GM12878 (cell line): Measurements from ENCODE around the gene RECQL5. TPM values are rescaled to one million over a fixed set of nuclear protein-coding genes. Genes with fewer than 3 reads are reported as not detected.

Experiments
- ATAC-seq: fragments of 200-7000 bp; cut with Tn5 transposase; 3 replicates; pipeline ENCODE4 v1.9.1; 2020; ENCODE audit warnings: mild to moderate bottlenecking, moderate library complexity
- BruUV-seq: library from RNA; stranded (reverse); fragments of 400-500 nt; replicated peaks from 2 replicates; lab custom pipeline; 2021; lab: Mats Ljungman, UMichigan
- CTCF ChIA-PET: fragments of 300-600 bp; sonication (Branson Sonifier 250); formaldehyde crosslinking; extraction: SDS; loops from one replicate; lab custom pipeline; 2021; ENCODE audit warnings: inconsistent platforms; lab: Yijun Ruan, JAX
- POLR2A ChIA-PET: fragments of 350-600 bp; formaldehyde crosslinking; extraction: SDS; loops from one replicate; lab custom pipeline; 2021; ENCODE audit warnings: inconsistent platforms; lab: Charles Lee
- RAD21 ChIA-PET: fragments of 300-600 bp; sonication (Branson Sonifier 250); formaldehyde crosslinking; loops from one replicate; lab custom pipeline; 2023; ENCODE audit warnings: antibody characterized with exemption; ENCODE audit not compliant: unreplicated experiment; lab: Charles Lee
- SMC1A ChIA-PET: fragments of 300-600 bp; sonication (Branson Sonifier 250); formaldehyde crosslinking; loops from one replicate; lab custom pipeline; 2023; ENCODE audit not compliant: unreplicated experiment, uncharacterized antibody; lab: Charles Lee
- DNase-seq: peaks from one replicate; pipeline ENCODE4 v3.0.0-alpha.2; 2011; ENCODE audit warnings: low read depth, low spot score
- FAIRE-seq: peaks from 3 replicates; lab custom pipeline; 2011; peaks lifted over from hg19 to GRCh38; lab: Jason Lieb, UNC
- H2AFZ ChIP-seq: 2 replicates; pipeline ENCODE4 v1.6.0; 2011; ENCODE audit warnings: low read depth, low read length, control low read depth; ENCODE audit not compliant: control insufficient read depth
- H3K27ac ChIP-seq: 2 replicates; pipeline ENCODE4 v1.5.1; 2011; ENCODE audit warnings: control low read depth; ENCODE audit not compliant: control insufficient read depth, insufficient read depth
- H3K27me3 ChIP-seq, 2 experiments: replicated peaks in 1 of 2; 2 replicates each; pipeline versions ENCODE4 v1.6.0 to v1.6.1; 2011; ENCODE audit warnings: low read length in 1 of 2; ENCODE audit not compliant: control insufficient read depth in 2 of 2, insufficient read depth in 2 of 2
- H3K36me3 ChIP-seq, 2 experiments: 2 replicates each; pipeline ENCODE4 v1.5.1; 2011; ENCODE audit warnings: low read length in 1 of 2; ENCODE audit not compliant: control insufficient read depth in 2 of 2, insufficient read depth in 2 of 2
- H3K4me1 ChIP-seq: 2 replicates; pipeline ENCODE4 v1.6.1; 2011; ENCODE audit warnings: mild to moderate bottlenecking, low read length, moderate library complexity, mixed read lengths; ENCODE audit not compliant: control insufficient read depth, insufficient read depth
- H3K4me2 ChIP-seq: 2 replicates; pipeline ENCODE4 v1.6.0; 2011; ENCODE audit warnings: control low read depth; ENCODE audit not compliant: control insufficient read depth, insufficient read depth
- H3K4me3 ChIP-seq: fragments of 200-600 bp; sonication (generic); 2 replicates; pipeline ENCODE4 v1.5.1; 2016
- H3K79me2 ChIP-seq: 2 replicates; pipeline ENCODE4 v1.6.0; 2011; ENCODE audit warnings: low read length; ENCODE audit not compliant: control insufficient read depth, insufficient read depth
- H3K9ac ChIP-seq: 2 replicates; pipeline ENCODE4 v1.8.0; 2011; ENCODE audit warnings: low read length, control low read depth, mixed read lengths; ENCODE audit not compliant: control insufficient read depth, insufficient read depth
- H3K9me3 ChIP-seq: replicated peaks from 3 replicates; pipeline ENCODE4 v1.5.1; 2011; ENCODE audit warnings: mild to moderate bottlenecking, low read length; ENCODE audit not compliant: control insufficient read depth, insufficient read depth
- H4K20me1 ChIP-seq: 2 replicates; pipeline ENCODE4 v1.6.0; 2011; ENCODE audit not compliant: control insufficient read depth, insufficient read depth
- EP300 ChIP-seq, 2 experiments: fragments of 150-350 bp in 1 of 2; IDR thresholded peaks; 2 replicates each; pipeline ENCODE4 v1.6.1; 2011 to 2012; ENCODE audit warnings: low read depth in 2 of 2, low read length in 2 of 2, borderline replicate concordance in 1 of 2, improper control_type of control experiment in 1 of 2, inconsistent platforms in 1 of 2; ENCODE audit not compliant: control insufficient read depth in 1 of 2
- HDAC6 ChIP-seq: fragments of 200-600 bp; sonication (generic); IDR thresholded peaks from one replicate; pipeline ENCODE4 v1.8.0; 2017; ENCODE audit warnings: antibody characterized with exemption; ENCODE audit not compliant: unreplicated experiment
- HSF1 ChIP-seq: fragments of 150-350 bp; IDR thresholded peaks from 2 replicates; pipeline ENCODE4 v1.6.1; 2014; ENCODE audit warnings: mild to moderate bottlenecking, low read depth, low read length
- WGBS: methylation state at CpG from one replicate; pipeline ENCODE4 v1.1.6; 2016; ENCODE audit warnings: low lambda C conversion rate; ENCODE audit not compliant: insufficient replicate concordance, insufficient coverage; ENCODE audit errors: missing lambda C conversion rate; 5-methylcytosine and 5-hydroxymethylcytosine counted together
- in situ Hi-C: fragments of 300-500 bp; cut with MboI; formaldehyde crosslinking; loops from 9 replicates; pipeline ENCODE4 v1.14.3; 2018; ENCODE audit warnings: mixed read lengths
- intact Hi-C: fragments of 100-400 bp; cut with micrococcal nuclease; formaldehyde crosslinking; loops from one replicate; pipeline ENCODE4 v1.14.2; 2022; ENCODE audit not compliant: unreplicated experiment
- polyA plus RNA-seq, 11 experiments: library from polyadenylated mRNA; depleted of rRNA in 4 of 11; unstranded in 6 of 11; stranded (reverse) in 5 of 11; fragments of >200 nt; fragmentation: Nextera tagmentation in 4 of 11; fragmentation: Illumina TruSeq in 1 of 11; extraction: Ambion mirVana in 4 of 11; extraction: Trizol in 1 of 11; gene quantifications; 1 replicate in 1 of 11; 2 replicates in 10 of 11; pipeline versions ENCODE4 v1.2.1 to v1.2.3, GENCODE V29; 2011 to 2016; ENCODE audit warnings: inconsistent platforms in 2 of 11, missing spikeins in 2 of 11, low read depth in 1 of 11
- total RNA-seq, 4 experiments: library from RNA; depleted of rRNA in 3 of 4; stranded (reverse); fragments of >200 nt in 3 of 4; fragmentation: Illumina TruSeq in 1 of 4; extraction: Trizol in 1 of 4; gene quantifications; 2 replicates each; pipeline versions ENCODE4 v1.2.1 to v1.2.3, GENCODE V29; 2013 to 2021

The RECQL5 gene
- total and polyA plus RNA-seq, 10 of the 15 experiments (the other 5 are each of a cell fraction or from before 2014, with no cell fraction given), result 3.6 to 30.6 (median 20.1) TPM

GRCh38 chr17:75697651-75698291, 30.8 kb upstream of the RECQL5 start:
- DNase-seq, result no peak
- Histone ChIP-seq H3K9ac (no peak overlapping the region; the same call in 1 of the 2 replicates), H2AFZ (no peak overlapping the region), H3K9me3 (no peaks in the 10 kb centered on the region), H3K79me2 (no peaks in the 10 kb centered on the region; the same call in 1 of the 2 replicates), H4K20me1 (no peaks in the 10 kb centered on the region), H3K27me3 (no peaks in the 10 kb centered on the region), H3K4me1 (no peaks in the 10 kb centered on the region), H3K36me3 (peaks cover 26 to 42% of the 10 kb centered on the region in 2 experiments), H3K4me2 (no peak overlapping the region), H3K4me3 (no peak overlapping the region), H3K27ac (no peak overlapping the region)
- no peak for ATAC-seq
- ChIA-PET CTCF (interaction anchor here (0.6 to 1.6 kb wide), 2 partner anchors 50 to 64 kb away, joined by 3 to 7 read pairs; partner anchors contain the start of gene SMIM5), POLR2A (interaction anchor here (0.5 kb wide), 1 partner anchor 673 kb away, joined by 6 read pairs; no protein-coding TSS in a partner anchor), SMC1A (interaction anchor here (1.3 to 1.4 kb wide), 2 partner anchors 9 to 23 kb away, joined by 3 to 4 read pairs; no protein-coding TSS in a partner anchor), RAD21 (no interaction called here)
- intact Hi-C loops (no loop called here), in situ Hi-C loops (no loop called here)
- FAIRE-seq, result no peak
- WGBS, result 93% methylated on average over 10 of the region's 10 CpGs
- no TSS peak for BruUV-seq
- no peak for TF ChIP-seq EP300 (IDR thresholded peaks at IDR 0.05; ENCODE audit: borderline replicate concordance in 1 of 2, control insufficient read depth in 1 of 2, low read depth in 2 of 2, low read length in 2 of 2)
- no peak for TF ChIP-seq HSF1

GRCh38 chr17:75695830-75696271, 28.9 kb upstream of the RECQL5 start:
- TF ChIP-seq HDAC6, result no peak
- TF ChIP-seq, all 136 proteins: peak for 0
- peaks cover 4% of the 10 kb centered on the region for H3K79me2 ChIP-seq
- H3K4me1 ChIP-seq, result peaks cover 4% of the 10 kb centered on the region
- H4K20me1 ChIP-seq, result no peaks in the 10 kb centered on the region
- ChIA-PET POLR2A (no interaction called here), RAD21 (no interaction called here), SMC1A (interaction anchor here (0.6 to 1.1 kb wide), 2 partner anchors 9 to 52 kb away, joined by 4 read pairs; no protein-coding TSS in a partner anchor), CTCF (interaction anchor here (0.7 to 1.5 kb wide), 4 partner anchors 9 to 490 kb away, joined by 3 to 5 read pairs (median 4); no protein-coding TSS in a partner anchor)
- intact Hi-C loops, result no loop called here
- FAIRE-seq, result no peak
- no peaks in the 10 kb centered on the region for H3K27me3 ChIP-seq
- no peak for ATAC-seq
- in situ Hi-C loops, result no loop called here
- no peak overlapping the region for H3K4me3 ChIP-seq
- no peak overlapping the region for H3K27ac ChIP-seq
- no peak overlapping the region for H3K4me2 ChIP-seq
- WGBS, result 98% methylated on average over 12 of the region's 12 CpGs
- no peak for DNase-seq
- no TSS peak for BruUV-seq
- no peak overlapping the region for H3K9ac ChIP-seq
- H3K9me3 ChIP-seq, result no peaks in the 10 kb centered on the region
- H2AFZ ChIP-seq, result no peak overlapping the region
- H3K36me3 ChIP-seq, result peaks cover 27 to 33% of the 10 kb centered on the region in 2 experiments
